ENCODE data around the gene CD300LB.

GRCh38 chr17:74521701-74522201 lies 9.5 kb downstream of the CD300LB start:
- TF ChIP-seq FOXA1 (IDR thresholded peaks at IDR 0.05) (no peak), FOXK2 (IDR thresholded peaks at IDR 0.05) (no peak), NFRKB (IDR thresholded peaks at IDR 0.05) (no peak)

Measured in HEK293T (cell line).